ENCODE data around the gene FKBP14.

FKBP14 gene, protein sequence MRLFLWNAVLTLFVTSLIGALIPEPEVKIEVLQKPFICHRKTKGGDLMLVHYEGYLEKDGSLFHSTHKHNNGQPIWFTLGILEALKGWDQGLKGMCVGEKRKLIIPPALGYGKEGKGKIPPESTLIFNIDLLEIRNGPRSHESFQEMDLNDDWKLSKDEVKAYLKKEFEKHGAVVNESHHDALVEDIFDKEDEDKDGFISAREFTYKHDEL

DNA sequence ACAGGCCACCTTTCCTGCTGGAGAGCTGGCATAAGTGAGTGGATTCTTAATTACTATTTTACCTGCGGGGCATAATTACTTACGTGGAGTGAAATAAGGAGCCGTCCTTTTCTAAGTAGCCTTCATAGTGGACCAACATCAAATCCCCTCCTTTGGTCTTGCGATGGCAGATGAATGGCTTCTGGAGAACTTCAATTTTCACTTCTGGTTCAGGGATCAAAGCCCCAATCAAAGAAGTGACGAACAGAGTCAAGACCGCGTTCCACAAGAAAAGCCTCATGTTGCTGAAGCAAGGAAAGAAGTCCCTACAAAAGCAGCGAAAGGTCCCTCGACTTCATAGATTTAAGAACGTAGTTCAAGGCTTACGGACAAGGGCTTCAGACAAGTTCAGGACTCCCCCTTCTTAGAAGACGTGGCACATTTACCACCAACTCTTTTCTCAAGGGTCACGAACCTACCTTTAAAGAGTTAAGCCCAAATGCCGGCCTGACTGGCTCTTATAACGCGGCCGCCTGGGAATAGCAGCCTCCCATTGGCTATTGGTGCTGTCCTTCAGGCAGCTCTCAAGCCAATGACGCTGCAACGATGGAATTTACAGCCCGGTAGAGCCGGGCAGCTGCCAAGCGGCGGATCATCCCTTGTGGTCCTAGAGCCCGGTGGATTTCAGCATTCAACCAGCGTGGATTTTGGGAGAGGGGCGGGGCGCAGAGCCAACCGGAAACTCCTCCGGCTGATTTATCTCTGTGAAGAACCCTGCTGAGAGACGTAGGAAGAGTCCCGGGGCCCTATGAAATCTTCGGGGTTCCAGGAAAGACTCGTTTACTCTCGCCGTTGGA lies at the start of gene FKBP14:
Gene FKBP14 (minus strand): TSS at position 474 of the 836 bp plus-strand sequence. CDS start 194 bp downstream, at position 280.
- peak; percentile 100 for DNase-seq (ENCODE audit: low read depth)
- TF ChIP-seq, protein P1, sequence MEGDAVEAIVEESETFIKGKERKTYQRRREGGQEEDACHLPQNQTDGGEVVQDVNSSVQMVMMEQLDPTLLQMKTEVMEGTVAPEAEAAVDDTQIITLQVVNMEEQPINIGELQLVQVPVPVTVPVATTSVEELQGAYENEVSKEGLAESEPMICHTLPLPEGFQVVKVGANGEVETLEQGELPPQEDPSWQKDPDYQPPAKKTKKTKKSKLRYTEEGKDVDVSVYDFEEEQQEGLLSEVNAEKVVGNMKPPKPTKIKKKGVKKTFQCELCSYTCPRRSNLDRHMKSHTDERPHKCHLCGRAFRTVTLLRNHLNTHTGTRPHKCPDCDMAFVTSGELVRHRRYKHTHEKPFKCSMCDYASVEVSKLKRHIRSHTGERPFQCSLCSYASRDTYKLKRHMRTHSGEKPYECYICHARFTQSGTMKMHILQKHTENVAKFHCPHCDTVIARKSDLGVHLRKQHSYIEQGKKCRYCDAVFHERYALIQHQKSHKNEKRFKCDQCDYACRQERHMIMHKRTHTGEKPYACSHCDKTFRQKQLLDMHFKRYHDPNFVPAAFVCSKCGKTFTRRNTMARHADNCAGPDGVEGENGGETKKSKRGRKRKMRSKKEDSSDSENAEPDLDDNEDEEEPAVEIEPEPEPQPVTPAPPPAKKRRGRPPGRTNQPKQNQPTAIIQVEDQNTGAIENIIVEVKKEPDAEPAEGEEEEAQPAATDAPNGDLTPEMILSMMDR (conservative IDR thresholded peaks at IDR 0.05; ENCODE audit: low read depth, low read length) = no peak
- H3K4me3 ChIP-seq (ENCODE audit: low read depth, low read length) = peak within 1 kb of the TSS; percentile 81

DNA sequence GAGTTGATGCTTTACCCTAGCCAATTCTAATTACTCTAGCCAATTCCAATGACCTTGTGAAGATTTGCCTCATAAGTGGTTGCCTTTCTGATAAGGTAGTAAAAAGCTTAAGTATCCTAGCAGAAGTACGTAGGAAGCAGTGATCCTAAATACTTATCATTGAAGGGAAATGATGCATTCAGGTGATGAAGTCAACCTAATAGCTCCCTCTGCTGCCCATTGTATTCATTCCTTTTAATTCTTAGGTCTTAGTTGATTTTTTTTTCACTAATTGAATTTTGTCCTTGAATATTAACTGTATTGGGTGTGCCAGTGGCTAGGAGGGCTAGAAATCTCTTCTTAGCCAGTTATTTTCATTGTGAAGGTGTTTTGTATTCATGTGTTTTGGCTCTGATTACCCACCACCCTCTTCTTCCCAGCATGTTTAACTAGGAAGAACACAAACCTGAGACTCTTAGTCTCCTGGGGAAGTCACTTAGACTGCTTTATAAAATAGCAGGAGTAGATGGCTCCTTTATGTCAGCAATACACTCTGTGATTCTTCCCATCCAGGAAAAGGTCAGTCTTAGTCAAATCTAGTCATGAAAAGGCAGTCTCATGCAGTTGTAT lies 48.0 kb upstream of the FKBP14 start:
- TF ChIP-seq, protein P1 (conservative IDR thresholded peaks at IDR 0.05; ENCODE audit: low read depth, low read length) = peak; percentile 65
- no peak overlapping the region for H3K4me3 ChIP-seq (ENCODE audit: low read depth, low read length)
- DNase-seq (ENCODE audit: low read depth) = peak; percentile 77

DNA sequence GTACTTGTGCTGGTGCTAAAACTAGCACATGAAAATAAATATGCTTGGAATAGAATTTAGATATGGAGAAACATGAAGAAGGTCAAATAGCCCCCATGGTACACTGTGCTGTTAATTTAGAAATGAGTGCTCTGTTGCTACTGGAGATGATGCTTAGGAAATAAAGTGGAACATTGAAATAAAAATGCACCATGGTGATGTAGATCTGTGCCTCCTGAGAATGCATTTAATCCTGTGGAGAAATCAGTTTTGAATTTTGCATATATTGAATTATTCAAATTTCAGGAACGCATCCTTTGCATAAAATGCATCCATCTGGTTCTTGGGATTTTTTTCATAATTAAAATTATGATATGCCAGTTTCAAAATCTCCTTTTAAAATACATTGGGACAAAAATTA lies 46.2 kb upstream of the FKBP14 start:
- no peak overlapping the region for H3K4me3 ChIP-seq (ENCODE audit: low read depth, low read length)
- TF ChIP-seq, protein P1 (conservative IDR thresholded peaks at IDR 0.05; ENCODE audit: low read depth, low read length) = no peak
- DNase-seq (ENCODE audit: low read depth) = no peak

DNA sequence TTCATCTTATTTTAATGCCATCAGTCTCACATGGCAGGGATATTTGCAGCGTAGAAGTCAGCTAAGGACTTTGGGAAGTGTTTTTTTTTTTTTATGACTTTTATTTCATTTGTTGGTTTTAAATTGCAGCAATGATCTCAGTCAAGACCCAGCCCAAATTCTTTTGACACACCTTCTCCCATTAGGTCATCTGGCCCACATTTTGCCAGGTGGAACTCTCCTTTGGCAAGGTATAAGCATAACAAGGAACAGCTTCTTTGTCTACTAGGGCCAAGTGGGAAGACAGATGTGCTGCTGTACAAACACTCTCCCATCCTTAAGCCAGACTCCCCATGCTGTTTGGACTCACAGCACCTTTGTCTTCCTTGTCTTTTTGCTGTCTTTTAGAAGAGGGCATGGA lies 43.5 kb upstream of the FKBP14 start:
- no peak for DNase-seq (ENCODE audit: low read depth)
- H3K4me3 ChIP-seq (ENCODE audit: low read depth, low read length) = no peak overlapping the region
- TF ChIP-seq, protein P1 (conservative IDR thresholded peaks at IDR 0.05; ENCODE audit: low read depth, low read length) = no peak

DNA sequence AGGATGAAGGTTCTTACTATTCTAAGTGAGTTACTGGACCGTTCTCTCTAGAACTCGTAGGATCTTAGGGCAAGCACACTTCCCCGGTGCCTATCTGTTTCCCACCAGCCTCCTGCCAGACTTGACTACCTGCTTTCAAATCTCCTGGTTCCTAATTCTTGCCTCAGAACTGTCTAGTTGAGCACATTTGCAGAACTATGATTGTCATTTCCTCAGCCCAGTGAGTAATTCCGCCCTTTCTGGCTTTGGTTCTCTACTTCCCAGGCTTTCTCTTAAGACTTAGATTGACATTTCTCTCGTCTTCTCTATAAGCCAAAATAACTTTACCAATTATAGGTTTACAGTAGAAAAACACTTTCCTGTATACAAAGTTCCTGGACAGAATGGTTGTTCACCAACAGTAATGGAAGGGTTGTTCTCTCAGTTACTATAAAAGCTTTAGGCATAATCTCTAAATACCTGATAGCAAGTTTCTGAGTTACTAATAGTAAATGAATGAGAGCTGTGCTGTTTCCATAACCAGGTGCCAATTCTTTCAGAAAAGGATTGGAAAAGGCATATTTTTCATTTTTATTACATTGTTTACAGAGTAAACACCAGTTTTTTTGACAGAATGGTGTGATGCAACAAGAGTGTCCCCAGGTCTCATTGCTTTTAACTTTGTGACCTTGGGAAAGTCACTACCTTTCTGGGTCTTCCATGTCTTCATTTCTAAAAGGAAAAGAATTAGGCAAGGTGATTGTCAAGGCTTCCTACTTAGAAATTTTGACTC lies 42.8 kb upstream of the FKBP14 start:
- TF ChIP-seq, protein P1 (conservative IDR thresholded peaks at IDR 0.05; ENCODE audit: low read depth, low read length) = no peak
- peak; percentile 27 for DNase-seq (ENCODE audit: low read depth)
- no peak overlapping the region for H3K4me3 ChIP-seq (ENCODE audit: low read depth, low read length)

DNA sequence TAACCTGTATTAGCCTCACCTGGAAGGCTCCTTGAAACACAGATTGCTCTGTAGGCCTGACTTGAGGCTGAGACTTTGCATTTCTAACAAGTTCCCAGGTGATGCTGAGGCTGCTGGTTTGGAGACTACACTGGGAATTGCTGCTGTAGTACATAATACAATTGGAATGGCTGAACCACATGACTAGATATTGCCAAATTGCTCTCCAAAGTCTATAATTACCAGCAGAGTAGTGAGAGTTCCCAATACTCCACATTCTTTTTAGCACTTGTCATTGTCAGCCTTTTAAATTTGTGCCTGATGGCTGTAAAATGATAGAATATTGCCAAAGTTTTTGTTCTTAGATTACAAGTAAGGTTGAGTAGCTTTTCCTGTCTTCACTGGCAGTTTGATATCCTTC lies 41.6 kb upstream of the FKBP14 start:
- no peak overlapping the region for H3K4me3 ChIP-seq (ENCODE audit: low read depth, low read length)
- DNase-seq (ENCODE audit: low read depth) = peak; percentile 93
- TF ChIP-seq, protein P1 (conservative IDR thresholded peaks at IDR 0.05; ENCODE audit: low read depth, low read length) = no peak

Measured in choroid plexus epithelial cell (primary cell).